Thyroid gland (tissue), 4 donors: ENCODE results near the gene NDUFA8. TPM values are rescaled to one million over a fixed set of nuclear protein-coding genes. Genes with fewer than 3 reads are reported as not detected.

Source experiments
- DNase-seq, 2 donors: peaks; one replicate each; pipeline ENCODE4 v3.0.0-alpha.2; 2019
- H3K27ac ChIP-seq, 3 donors: fragments of 200-600 bp; sonication (generic); 1 replicate in 2 of 3; 2 replicates in 1 of 3; pipeline ENCODE4 v1.5.1; 2016 to 2019; ENCODE audit warnings: mild to moderate bottlenecking in 1 of 3, moderate library complexity in 1 of 3
- H3K27me3 ChIP-seq: fragments of 200-600 bp; sonication (generic); one replicate; pipeline ENCODE4 v1.5.1; 2019
- H3K36me3 ChIP-seq, 2 donors: fragments of 200-600 bp; sonication (generic); one replicate each; pipeline ENCODE4 v1.5.1; 2016 to 2019
- H3K4me1 ChIP-seq, 2 donors: fragments of 200-600 bp; sonication (generic); one replicate each; pipeline ENCODE4 v1.5.1; 2017 to 2019
- H3K4me3 ChIP-seq, 3 donors: fragments of 200-600 bp; sonication (generic); replicated peaks in 1 of 3; 1 replicate in 2 of 3; 2 replicates in 1 of 3; pipeline ENCODE4 v1.5.1; 2016; ENCODE audit warnings: mild to moderate bottlenecking in 1 of 3
- H3K9me3 ChIP-seq: fragments of 200-600 bp; sonication (generic); one replicate; pipeline ENCODE4 v1.5.1; 2017
- POLR2A ChIP-seq, 2 donors: fragments of 450-650 bp; IDR thresholded peaks; one replicate each; pipeline ENCODE4 v1.6.1; 2017; ENCODE audit warnings: antibody characterized with exemption in 2 of 2, mild to moderate bottlenecking in 2 of 2, moderate library complexity in 1 of 2
- WGBS, 2 donors: methylation state at CpG; one replicate each; pipeline ENCODE4 v1.1.5; 2017; 5-methylcytosine and 5-hydroxymethylcytosine counted together
- intact Hi-C: fragments of 100-400 bp; cut with DNase I; formaldehyde crosslinking; loops from one replicate; pipeline ENCODE4 v1.15.1; 2023
- total RNA-seq, 4 donors: library from RNA; depleted of rRNA; stranded (reverse); fragments of >200 nt; gene quantifications; one replicate each; pipeline ENCODE4 v1.2.3, GENCODE V29; 2016
- TF ChIP-seq, protein P1 (sequence below), 6 experiments: fragments of 200-600 bp in 3 of 6; fragments of 450-650 bp in 3 of 6; sonication (generic) in 3 of 6; IDR thresholded peaks; one replicate each; pipeline ENCODE4 v1.5.1; 2016 to 2019; ENCODE audit warnings: antibody characterized with exemption in 6 of 6, mild to moderate bottlenecking in 2 of 6, inconsistent platforms in 1 of 6, moderate library complexity in 1 of 6

The NDUFA8 gene
- total RNA-seq, 4 donors from 2014 or later = 18.1 to 70.7 (median 53.2) TPM

DNA sequence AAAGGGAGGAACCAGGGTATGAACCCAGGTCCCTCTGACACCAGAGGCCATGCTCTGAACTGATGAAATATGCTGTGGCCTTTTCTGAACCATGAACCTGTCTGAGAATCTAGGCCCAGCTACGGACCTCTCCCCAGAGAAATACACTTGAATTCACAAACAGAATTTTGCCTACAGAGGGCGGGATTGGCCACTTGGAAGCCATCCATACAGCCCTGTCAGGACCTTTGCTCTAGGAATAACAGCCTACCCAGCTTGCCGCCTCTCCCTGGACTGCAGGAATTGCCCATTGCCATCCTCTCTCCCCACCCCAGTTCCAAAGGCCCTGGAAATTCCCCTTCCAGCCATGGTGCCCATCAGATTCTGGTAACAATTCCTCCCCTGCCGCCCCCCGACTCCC lies 26.7 kb upstream of the NDUFA8 start:
- Histone ChIP-seq H3K9me3 (no peaks in the 10 kb centered on the region), H3K36me3 (no peaks in the 10 kb centered on the region), H3K27ac (no peak overlapping the region), H3K4me1 (no peaks in the 10 kb centered on the region), H3K4me3 (no peak overlapping the region), H3K27me3 (no peaks in the 10 kb centered on the region)
- WGBS, 2 donors = 90 to 91% methylated on average over 5 of the region's 5 CpGs
- no peak for DNase-seq
- no peak for TF ChIP-seq POLR2A (IDR thresholded peaks at IDR 0.05)
- TF ChIP-seq, protein P1, sequence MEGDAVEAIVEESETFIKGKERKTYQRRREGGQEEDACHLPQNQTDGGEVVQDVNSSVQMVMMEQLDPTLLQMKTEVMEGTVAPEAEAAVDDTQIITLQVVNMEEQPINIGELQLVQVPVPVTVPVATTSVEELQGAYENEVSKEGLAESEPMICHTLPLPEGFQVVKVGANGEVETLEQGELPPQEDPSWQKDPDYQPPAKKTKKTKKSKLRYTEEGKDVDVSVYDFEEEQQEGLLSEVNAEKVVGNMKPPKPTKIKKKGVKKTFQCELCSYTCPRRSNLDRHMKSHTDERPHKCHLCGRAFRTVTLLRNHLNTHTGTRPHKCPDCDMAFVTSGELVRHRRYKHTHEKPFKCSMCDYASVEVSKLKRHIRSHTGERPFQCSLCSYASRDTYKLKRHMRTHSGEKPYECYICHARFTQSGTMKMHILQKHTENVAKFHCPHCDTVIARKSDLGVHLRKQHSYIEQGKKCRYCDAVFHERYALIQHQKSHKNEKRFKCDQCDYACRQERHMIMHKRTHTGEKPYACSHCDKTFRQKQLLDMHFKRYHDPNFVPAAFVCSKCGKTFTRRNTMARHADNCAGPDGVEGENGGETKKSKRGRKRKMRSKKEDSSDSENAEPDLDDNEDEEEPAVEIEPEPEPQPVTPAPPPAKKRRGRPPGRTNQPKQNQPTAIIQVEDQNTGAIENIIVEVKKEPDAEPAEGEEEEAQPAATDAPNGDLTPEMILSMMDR (IDR thresholded peaks at IDR 0.05) = no peak
- intact Hi-C loops = no loop called here

DNA sequence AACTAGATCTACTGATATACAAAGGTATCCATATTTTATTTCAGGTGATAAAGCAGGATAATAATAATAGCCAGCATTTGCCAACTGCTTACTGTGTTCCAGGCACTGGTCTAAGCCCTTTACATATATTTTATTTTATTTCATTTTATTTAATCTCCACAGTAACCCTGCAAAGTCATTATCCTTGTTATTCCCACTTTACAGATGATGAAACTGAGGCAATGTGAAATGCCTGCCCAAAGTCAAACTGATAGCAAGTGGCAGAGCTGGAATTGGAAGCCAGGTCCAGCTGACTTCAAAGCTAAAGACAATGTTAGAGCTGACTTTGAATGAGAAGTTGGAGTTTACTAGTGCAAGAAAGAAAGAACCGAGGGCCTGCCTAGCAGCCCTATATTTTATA lies 25.0 kb upstream of the NDUFA8 start:
- intact Hi-C loops = no loop called here
- Histone ChIP-seq H3K9me3 (no peaks in the 10 kb centered on the region), H3K4me1 (no peaks in the 10 kb centered on the region), H3K36me3 (no peaks in the 10 kb centered on the region), H3K27me3 (no peaks in the 10 kb centered on the region), H3K27ac (no peak overlapping the region), H3K4me3 (no peak overlapping the region)
- no peak for TF ChIP-seq POLR2A (IDR thresholded peaks at IDR 0.05)
- TF ChIP-seq, protein P1 (IDR thresholded peaks at IDR 0.05) = no peak
- WGBS, 2 donors = 88 to 93% methylated on average over 1 of the region's 1 CpG
- no peak for DNase-seq

DNA sequence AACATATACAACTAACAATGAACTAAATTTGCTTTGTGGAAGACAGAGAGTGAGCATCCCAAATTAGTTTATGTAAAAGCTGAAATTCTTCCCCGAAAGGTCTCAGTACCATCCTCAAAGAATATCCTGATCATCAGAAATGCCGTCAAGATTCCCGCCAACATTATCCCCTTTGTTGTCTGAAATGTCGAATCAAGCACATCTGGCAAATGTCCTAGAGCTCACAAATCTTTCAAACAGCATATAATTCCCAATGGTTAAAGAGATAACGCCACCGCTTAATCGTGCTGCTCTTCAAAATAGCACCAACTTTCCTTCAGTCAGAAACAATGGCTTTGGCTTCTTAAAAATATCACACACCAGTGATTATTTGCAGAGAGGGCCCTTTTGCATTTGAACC lies 23.9 kb upstream of the NDUFA8 start:
- Histone ChIP-seq H3K9me3 (no peaks in the 10 kb centered on the region), H3K36me3 (no peaks in the 10 kb centered on the region), H3K27ac (no peak overlapping the region), H3K4me1 (no peaks in the 10 kb centered on the region), H3K4me3 (no peak overlapping the region), H3K27me3 (no peaks in the 10 kb centered on the region)
- 74 to 80% methylated on average over 7 of the region's 7 CpGs for WGBS, 2 donors
- no peak for DNase-seq
- intact Hi-C loops = no loop called here
- no peak for TF ChIP-seq POLR2A (IDR thresholded peaks at IDR 0.05)
- TF ChIP-seq, protein P1 (IDR thresholded peaks at IDR 0.05) = no peak

DNA sequence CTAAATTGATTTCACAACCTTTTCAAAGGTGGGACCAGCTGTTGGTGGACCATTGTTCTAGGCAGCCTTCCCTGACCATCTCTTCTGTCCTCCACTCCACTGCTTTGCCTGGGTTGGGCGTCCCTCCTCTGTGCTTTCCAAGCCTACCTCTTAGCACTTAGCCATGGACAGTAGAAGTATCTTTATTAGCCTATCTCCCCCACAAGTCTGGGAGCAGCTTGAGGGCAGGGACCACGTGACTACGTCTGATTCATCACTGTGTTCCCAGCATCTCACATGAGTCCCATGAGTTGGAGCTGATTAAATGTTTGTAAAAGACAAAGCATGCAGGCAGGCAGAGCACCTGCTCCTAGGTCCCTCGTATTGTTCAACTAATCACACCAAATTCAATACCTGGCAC lies 21.1 kb upstream of the NDUFA8 start:
- no peaks in the 10 kb centered on the region for H3K4me1 ChIP-seq
- TF ChIP-seq POLR2A (IDR thresholded peaks at IDR 0.05) = no peak
- TF ChIP-seq, protein P1 (IDR thresholded peaks at IDR 0.05) = no peak
- no peaks in the 10 kb centered on the region for H3K27me3 ChIP-seq
- no peaks in the 10 kb centered on the region for H3K9me3 ChIP-seq
- 33 to 34% methylated on average over 4 of the region's 4 CpGs for WGBS, 2 donors
- H3K36me3 ChIP-seq = no peaks in the 10 kb centered on the region
- intact Hi-C loops = no loop called here
- no peak overlapping the region for H3K27ac ChIP-seq
- H3K4me3 ChIP-seq = no peak overlapping the region
- DNase-seq = no peak

DNA sequence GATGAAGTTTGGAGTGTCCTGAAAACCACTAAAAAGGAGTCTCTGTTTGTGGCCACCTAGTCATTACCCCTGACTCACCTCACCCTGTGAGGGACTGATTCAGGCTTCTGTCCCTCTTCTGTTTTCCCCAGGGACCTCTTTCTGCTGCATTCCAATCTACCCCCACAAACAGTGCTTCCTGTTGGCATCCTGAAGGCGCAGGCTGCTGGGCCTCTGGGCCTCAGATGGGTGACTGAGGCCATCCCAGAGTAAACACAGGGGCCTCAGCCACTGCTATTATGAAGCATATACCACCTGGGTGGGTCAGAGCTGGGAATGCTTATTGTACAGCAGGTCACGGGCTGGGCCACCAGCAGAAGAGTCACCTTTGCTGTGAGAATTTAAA lies 20.1 kb upstream of the NDUFA8 start:
- TF ChIP-seq, protein P1 (IDR thresholded peaks at IDR 0.05) = no peak
- TF ChIP-seq POLR2A (IDR thresholded peaks at IDR 0.05) = no peak
- no peak overlapping the region for H3K27ac ChIP-seq
- no peaks in the 10 kb centered on the region for H3K36me3 ChIP-seq
- DNase-seq = no peak
- no peak overlapping the region for H3K4me3 ChIP-seq
- no peaks in the 10 kb centered on the region for H3K9me3 ChIP-seq
- no peaks in the 10 kb centered on the region for H3K27me3 ChIP-seq
- intact Hi-C loops = no loop called here
- no peaks in the 10 kb centered on the region for H3K4me1 ChIP-seq
- WGBS, 2 donors = 85 to 88% methylated on average over 2 of the region's 2 CpGs
